ENCODE measurements around the gene NRDE2.
"Not testable (repeated sequence)": the region's sequence is repeated elsewhere in the genome, so short reads cannot be mapped to it uniquely, and the experiment has no call there.

The NRDE2 gene

GRCh38 chr14:90266441-90267154, 65.1 kb downstream of the NRDE2 start:
- no peak for DNase-seq

GRCh38 chr14:90263748-90264449, 67.8 kb downstream of the NRDE2 start:
- no peak for DNase-seq

- DNase-seq, result peak; percentile 55
Observed at GRCh38 chr14:90256354-90257131, 75.2 kb downstream of the NRDE2 start, which contains the start of gene PSMC1. Gene PSMC1 (plus strand): TSS chr14:90256553. CDS start chr14:90256598, 45 bp downstream.

GRCh38 chr14:90255871-90256270, 75.9 kb downstream of the NRDE2 start:
- DNase-seq, result no peak

GRCh38 chr14:90253826-90254225, 77.9 kb downstream of the NRDE2 start:
- no peak for DNase-seq

GRCh38 chr14:90248594-90248993, 83.1 kb downstream of the NRDE2 start:
- DNase-seq, result no peak

GRCh38 chr14:90247441-90247840, 84.3 kb downstream of the NRDE2 start:
- not testable (repeated sequence) for DNase-seq

GRCh38 chr14:90246936-90247335, 84.8 kb downstream of the NRDE2 start:
- no peak for DNase-seq

GRCh38 chr14:90242444-90242843, 89.3 kb downstream of the NRDE2 start:
- DNase-seq, result no peak

- no peak for DNase-seq
Observed at GRCh38 chr14:90239139-90239538, 92.6 kb downstream of the NRDE2 start.

- peak; percentile 62 for DNase-seq
Observed at GRCh38 chr14:90235179-90235976, 96.4 kb downstream of the NRDE2 start.

- DNase-seq, result not testable (repeated sequence)
Observed at GRCh38 chr14:90229942-90230341, 101.8 kb downstream of the NRDE2 start.

- DNase-seq, result no peak
Observed at GRCh38 chr14:90228478-90228877, 103.3 kb downstream of the NRDE2 start.

Measured in 8988T (cell line).